Central memory CD8-positive, alpha-beta T cell (primary cell): ENCODE measurements around the gene BLVRB.
A peak's percentile ranks its signal among the peaks of the same experiment; 100 is the strongest.

Source experiments
- ATAC-seq: fragments of 150-1000 bp; cut with Tn5 transposase; replicated peaks from 2 replicates; pipeline ENCODE4 v1.10.0; 2022; ENCODE audit warnings: mild to moderate bottlenecking, moderate FRiP score, moderate number of reproducible peaks; ENCODE audit not compliant: poor library complexity, severe bottlenecking; ENCODE audit errors: extremely low read depth
- DNase-seq, 2 donors: peaks; one replicate each; pipeline ENCODE4 v3.0.0; 2021; ENCODE audit warnings: low spot score in 2 of 2
- H3K27ac Mint-ChIP-seq: one replicate; pipeline ENCODE4 v1.8.0; 2022; ENCODE audit warnings: low read depth, mild to moderate bottlenecking, moderate library complexity, mixed read lengths
- H3K27me3 Mint-ChIP-seq: one replicate; pipeline ENCODE4 v1.8.0; 2022; ENCODE audit warnings: mixed read lengths
- H3K36me3 Mint-ChIP-seq: one replicate; pipeline ENCODE4 v1.8.0; 2022; ENCODE audit warnings: mild to moderate bottlenecking, moderate library complexity, mixed read lengths; ENCODE audit not compliant: insufficient read depth
- H3K4me1 Mint-ChIP-seq: one replicate; pipeline ENCODE4 v1.8.0; 2022; ENCODE audit warnings: mixed read lengths
- H3K4me3 Mint-ChIP-seq: one replicate; pipeline ENCODE4 v1.8.0; 2022; ENCODE audit warnings: mild to moderate bottlenecking, moderate library complexity, mixed read lengths
- H3K9me3 Mint-ChIP-seq: one replicate; pipeline ENCODE4 v1.8.0; 2022; ENCODE audit warnings: mixed read lengths

Gene BLVRB

DNA sequence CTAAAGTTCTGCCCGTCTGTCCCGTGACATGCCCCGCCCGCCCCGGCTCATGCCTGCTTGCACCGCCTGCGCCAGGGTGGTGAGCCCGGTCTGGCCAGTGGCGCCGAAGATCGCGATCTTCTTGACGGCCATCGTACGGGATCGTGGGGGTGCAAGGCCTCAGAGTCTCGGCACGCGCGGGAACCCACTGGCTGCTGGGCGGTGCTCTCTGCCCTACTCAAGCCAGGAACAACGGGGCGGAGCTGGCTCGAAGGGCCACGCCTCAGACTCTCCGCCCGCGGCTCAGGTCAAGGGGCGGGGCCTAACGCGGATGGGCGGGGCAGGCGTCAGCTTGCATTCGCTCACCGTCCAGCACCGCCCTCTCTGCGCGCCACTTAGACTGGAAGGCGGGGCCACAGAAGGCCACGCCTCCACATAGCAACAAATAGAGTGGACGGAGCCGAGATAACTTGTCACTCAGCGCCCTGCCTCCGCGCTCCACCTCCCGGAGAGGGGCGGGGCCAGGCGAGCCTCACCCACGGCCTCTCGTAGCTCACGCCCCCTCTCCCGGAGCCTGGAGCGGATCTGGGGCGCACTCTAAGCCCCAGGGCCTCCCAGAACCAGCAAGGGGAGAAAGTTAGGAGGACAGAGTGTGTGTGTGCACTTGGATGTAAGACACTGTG is at the start of gene BLVRB:
BLVRB (minus strand) TSS at position 189 of the 662 bp plus-strand sequence; CDS start at position 132, 57 bp downstream.
- H3K4me3 Mint-ChIP-seq: peak within 1 kb of the TSS; percentile 84
- peak within 1 kb of the TSS; percentile 96 for H3K27ac Mint-ChIP-seq
- ATAC-seq (peak; percentile 57), DNase-seq (peak; percentile 98 to 99)
- H3K36me3 Mint-ChIP-seq: peaks cover 24% of the 10 kb centered on the region
- H3K4me1 Mint-ChIP-seq: peaks cover 32% of the 10 kb centered on the region
- no peaks in the 10 kb centered on the region for H3K9me3 Mint-ChIP-seq
- peaks cover 14% of the 10 kb centered on the region for H3K27me3 Mint-ChIP-seq

- H3K27ac Mint-ChIP-seq: no peak overlapping the region
- no peak overlapping the region for H3K4me3 Mint-ChIP-seq
- no peaks in the 10 kb centered on the region for H3K36me3 Mint-ChIP-seq
- no peak for ATAC-seq
- H3K9me3 Mint-ChIP-seq: no peaks in the 10 kb centered on the region
- DNase-seq: no peak
- no peaks in the 10 kb centered on the region for H3K4me1 Mint-ChIP-seq
- peaks cover 66% of the 10 kb centered on the region for H3K27me3 Mint-ChIP-seq
Measured at GRCh38 chr19:40513741-40514315, 48.3 kb upstream of the BLVRB start.

GRCh38 chr19:40513345-40513678 is 47.8 kb upstream of the BLVRB start:
- no peak overlapping the region for H3K4me3 Mint-ChIP-seq
- H3K9me3 Mint-ChIP-seq: no peaks in the 10 kb centered on the region
- DNase-seq (no peak), ATAC-seq (no peak)
- no peak overlapping the region for H3K27ac Mint-ChIP-seq
- H3K27me3 Mint-ChIP-seq: peaks cover 70% of the 10 kb centered on the region
- no peaks in the 10 kb centered on the region for H3K36me3 Mint-ChIP-seq
- H3K4me1 Mint-ChIP-seq: no peaks in the 10 kb centered on the region

DNA sequence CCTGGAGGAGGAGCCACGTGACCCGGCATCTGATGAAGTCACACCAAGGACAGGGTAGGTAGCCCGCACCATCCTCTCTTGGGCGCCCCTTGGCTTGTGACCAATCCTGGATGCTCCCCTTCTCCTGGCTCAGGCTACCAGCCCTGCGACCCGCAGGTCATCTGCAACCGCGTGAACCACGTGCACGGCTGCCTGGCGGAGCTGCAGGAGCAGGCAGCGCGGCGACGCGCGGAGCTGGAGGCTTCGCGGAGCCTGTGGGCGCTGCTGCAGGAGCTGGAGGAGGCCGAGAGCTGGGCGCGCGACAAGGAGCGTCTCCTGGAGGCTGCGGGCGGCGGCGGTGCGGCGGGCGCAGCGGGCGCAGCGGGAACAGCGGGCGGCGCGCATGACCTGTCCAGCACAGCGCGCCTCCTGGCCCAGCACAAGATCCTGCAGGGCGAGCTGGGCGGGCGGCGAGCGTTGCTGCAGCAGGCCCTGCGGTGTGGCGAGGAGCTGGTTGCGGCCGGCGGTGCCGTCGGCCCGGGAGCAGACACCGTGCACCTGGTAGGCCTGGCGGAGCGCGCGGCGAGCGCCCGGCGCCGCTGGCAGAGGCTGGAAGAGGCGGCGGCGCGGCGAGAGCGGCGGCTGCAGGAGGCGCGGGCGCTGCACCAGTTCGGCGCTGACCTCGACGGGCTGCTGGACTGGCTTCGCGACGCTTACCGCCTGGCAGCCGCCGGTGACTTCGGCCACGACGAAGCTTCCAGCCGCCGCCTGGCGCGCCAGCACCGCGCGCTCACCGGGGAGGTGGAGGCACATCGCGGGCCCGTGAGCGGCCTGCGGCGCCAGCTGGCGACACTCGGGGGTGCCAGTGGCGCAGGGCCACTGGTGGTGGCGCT is 47.2 kb upstream of the BLVRB start:
- Mint-ChIP-seq H3K9me3 (no peaks in the 10 kb centered on the region), H3K27ac (no peak overlapping the region), H3K36me3 (no peaks in the 10 kb centered on the region), H3K27me3 (peaks cover 76% of the 10 kb centered on the region), H3K4me1 (no peaks in the 10 kb centered on the region), H3K4me3 (no peak overlapping the region)
- ATAC-seq (no peak), DNase-seq (no peak)

- Mint-ChIP-seq H3K9me3 (no peaks in the 10 kb centered on the region), H3K36me3 (no peaks in the 10 kb centered on the region), H3K4me1 (no peaks in the 10 kb centered on the region), H3K27me3 (peaks cover 72% of the 10 kb centered on the region), H3K4me3 (no peak overlapping the region), H3K27ac (no peak overlapping the region)
- no peak for ATAC-seq
- no peak for DNase-seq
Measured at GRCh38 chr19:40512110-40512472, 46.5 kb upstream of the BLVRB start.

GRCh38 chr19:40511487-40511886 is 45.9 kb upstream of the BLVRB start:
- H3K4me1 Mint-ChIP-seq: no peaks in the 10 kb centered on the region
- H3K27me3 Mint-ChIP-seq: peaks cover 70% of the 10 kb centered on the region
- no peaks in the 10 kb centered on the region for H3K36me3 Mint-ChIP-seq
- H3K27ac Mint-ChIP-seq: no peak overlapping the region
- DNase-seq (no peak), ATAC-seq (no peak)
- H3K4me3 Mint-ChIP-seq: no peak overlapping the region
- no peaks in the 10 kb centered on the region for H3K9me3 Mint-ChIP-seq

- Mint-ChIP-seq H3K9me3 (no peaks in the 10 kb centered on the region), H3K27me3 (peaks cover 76% of the 10 kb centered on the region), H3K4me1 (no peaks in the 10 kb centered on the region), H3K36me3 (no peaks in the 10 kb centered on the region), H3K4me3 (no peak overlapping the region), H3K27ac (no peak overlapping the region)
- ATAC-seq (no peak), DNase-seq (no peak)
Measured at GRCh38 chr19:40510526-40511115, 45.1 kb upstream of the BLVRB start.

- Mint-ChIP-seq H3K27me3 (peaks cover 66% of the 10 kb centered on the region), H3K9me3 (no peaks in the 10 kb centered on the region), H3K4me1 (no peaks in the 10 kb centered on the region), H3K27ac (no peak overlapping the region), H3K4me3 (no peak overlapping the region), H3K36me3 (no peaks in the 10 kb centered on the region)
- no peak for DNase-seq
- no peak for ATAC-seq
Measured at GRCh38 chr19:40508739-40509260, 43.3 kb upstream of the BLVRB start.

GRCh38 chr19:40507892-40508291 is 42.3 kb upstream of the BLVRB start:
- no peak for DNase-seq
- Mint-ChIP-seq H3K4me1 (no peaks in the 10 kb centered on the region), H3K27ac (no peak overlapping the region), H3K27me3 (peaks cover 71% of the 10 kb centered on the region), H3K9me3 (no peaks in the 10 kb centered on the region), H3K4me3 (no peak overlapping the region), H3K36me3 (no peaks in the 10 kb centered on the region)
- no peak for ATAC-seq

DNA sequence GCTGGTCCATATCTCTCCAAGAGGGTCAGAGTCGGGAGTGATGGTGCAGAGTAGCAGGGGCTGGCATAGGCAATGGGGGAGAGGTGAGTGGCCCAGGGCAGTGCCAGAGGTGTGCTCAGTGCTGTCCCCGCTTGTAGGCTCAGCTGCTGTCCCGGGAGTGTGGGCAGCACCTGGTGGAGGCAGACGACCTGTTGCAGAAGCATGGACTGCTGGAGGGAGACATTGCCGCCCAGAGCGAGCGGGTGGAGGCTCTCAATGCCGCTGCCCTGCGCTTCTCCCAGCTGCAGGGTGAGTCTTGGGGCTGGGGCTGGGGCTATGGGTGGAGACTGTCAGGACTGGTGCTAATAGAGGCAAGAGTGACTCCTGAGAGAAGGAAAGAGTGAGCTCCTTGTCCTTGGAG is 40.6 kb upstream of the BLVRB start:
- H3K4me1 Mint-ChIP-seq: no peaks in the 10 kb centered on the region
- no peak overlapping the region for H3K27ac Mint-ChIP-seq
- H3K9me3 Mint-ChIP-seq: no peaks in the 10 kb centered on the region
- no peak overlapping the region for H3K4me3 Mint-ChIP-seq
- DNase-seq: no peak
- H3K36me3 Mint-ChIP-seq: no peaks in the 10 kb centered on the region
- peaks cover 68% of the 10 kb centered on the region for H3K27me3 Mint-ChIP-seq
- no peak for ATAC-seq

GRCh38 chr19:40503320-40503695 is 37.8 kb upstream of the BLVRB start:
- DNase-seq (no peak), ATAC-seq (no peak)
- no peak overlapping the region for H3K4me3 Mint-ChIP-seq
- no peaks in the 10 kb centered on the region for H3K4me1 Mint-ChIP-seq
- H3K36me3 Mint-ChIP-seq: no peaks in the 10 kb centered on the region
- no peaks in the 10 kb centered on the region for H3K9me3 Mint-ChIP-seq
- H3K27me3 Mint-ChIP-seq: peaks cover 48% of the 10 kb centered on the region
- H3K27ac Mint-ChIP-seq: no peak overlapping the region

DNA sequence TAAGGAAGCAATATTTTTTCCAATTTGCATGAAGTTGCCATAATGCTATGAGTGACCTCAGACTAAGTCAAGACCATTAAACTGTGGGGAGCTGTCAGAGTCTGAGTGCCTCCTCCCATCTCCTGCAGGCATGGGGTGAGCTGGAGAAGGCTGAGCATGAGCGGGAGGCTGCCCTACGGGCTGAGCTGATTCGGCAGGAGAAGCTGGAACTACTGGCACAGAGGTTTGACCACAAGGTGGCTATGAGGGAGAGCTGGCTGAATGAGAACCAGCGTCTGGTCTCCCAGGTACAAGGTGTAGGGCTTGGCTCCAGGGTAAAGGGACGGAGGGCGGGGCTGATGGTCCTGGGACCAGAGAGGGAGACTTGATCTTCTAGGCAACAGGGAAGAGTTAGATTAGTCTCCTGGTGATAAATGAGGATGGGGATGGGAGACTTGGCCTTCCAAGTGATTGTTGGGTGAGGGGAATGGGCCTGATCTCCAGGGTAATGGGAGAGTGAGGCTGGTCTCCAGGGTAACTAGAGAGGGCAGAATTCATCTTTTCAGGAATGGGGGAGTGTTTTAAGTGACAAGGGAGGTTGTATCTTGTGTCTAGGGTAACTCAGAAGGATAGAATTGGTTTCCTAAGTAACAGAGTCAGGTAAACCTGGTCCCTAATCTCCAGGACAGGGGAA is 37.2 kb upstream of the BLVRB start:
- Mint-ChIP-seq H3K4me3 (no peak overlapping the region), H3K27ac (no peak overlapping the region), H3K9me3 (no peaks in the 10 kb centered on the region), H3K36me3 (no peaks in the 10 kb centered on the region), H3K27me3 (peaks cover 43% of the 10 kb centered on the region), H3K4me1 (no peaks in the 10 kb centered on the region)
- ATAC-seq (no peak), DNase-seq (no peak)
